ENCODE data around the gene ACOT8. TPM values are rescaled to one million over a fixed set of nuclear protein-coding genes. Genes with fewer than 3 reads are reported as not detected.

The ACOT8 gene
- polyA plus RNA-seq, 3 donors = 40.9 to 52.4 (median 44.6) TPM

DNA sequence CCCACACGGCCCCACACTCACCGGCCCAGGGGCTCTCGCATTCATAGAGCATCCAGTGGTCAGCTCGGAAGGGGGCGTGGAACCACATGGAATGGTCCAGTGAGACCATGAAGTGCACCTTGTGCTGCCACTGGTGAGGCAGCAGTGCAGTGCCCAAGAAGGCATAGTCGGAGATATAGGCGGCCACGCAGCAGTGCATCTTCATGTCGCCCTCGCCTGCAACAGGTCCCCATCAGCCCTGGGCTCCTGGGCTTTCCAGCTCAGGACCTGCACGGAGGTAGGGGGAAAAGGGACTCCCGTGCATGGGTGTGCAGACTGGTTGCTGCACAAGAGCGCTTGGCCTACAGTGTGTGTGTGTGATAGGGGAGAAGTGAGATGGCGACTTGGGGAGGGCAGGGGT lies 13.7 kb downstream of the ACOT8 start:
- Histone ChIP-seq H3K9me3 (replicated peaks in 1 of 2; ENCODE audit: control insufficient read depth in 1 of 2, insufficient read depth in 1 of 2, low read length in 2 of 2) (no peaks in the 10 kb centered on the region), H3K4me2 (replicated peaks; ENCODE audit: extremely low read depth, low read length, poor library complexity, severe bottlenecking) (no peak overlapping the region), H3K27me3 (ENCODE audit: control insufficient read depth in 2 of 2, insufficient read depth in 2 of 2, low read length in 2 of 2) (no peaks in the 10 kb centered on the region), H3K9ac (ENCODE audit: insufficient read depth, low read length, poor library complexity, severe bottlenecking) (no peak overlapping the region), H3K27ac (ENCODE audit: low read depth in 1 of 2, low read length in 2 of 2) (no peak overlapping the region), H2AFZ (ENCODE audit: insufficient read depth, low read depth, low read length, poor library complexity, severe bottlenecking) (no peak overlapping the region), H3K79me2 (ENCODE audit: insufficient read depth, low read length) (peaks cover 1% of the 10 kb centered on the region), H4K20me1 (ENCODE audit: insufficient read depth, low read length) (peaks cover 31% of the 10 kb centered on the region), H3K4me1 (ENCODE audit: control insufficient read depth in 1 of 2, insufficient read depth in 2 of 2, low read length in 2 of 2) (peaks cover 12 to 14% of the 10 kb centered on the region in 2 donors), H3K4me3 (replicated peaks in 1 of 3; ENCODE audit: low read depth in 2 of 3, low read length in 3 of 3) (no peak overlapping the region), H3K36me3 (replicated peaks in 1 of 2; ENCODE audit: control insufficient read depth in 1 of 2, insufficient read depth in 2 of 2, low read length in 2 of 2) (peaks cover 71 to 88% of the 10 kb centered on the region in 2 donors)
- Mint-ChIP-seq H3K36me3 (peaks cover 59 to 95% of the 10 kb centered on the region in 2 donors), H3K27me3 (ENCODE audit: low read depth in 3 of 3) (no peaks in the 10 kb centered on the region), H3K4me3 (no peak overlapping the region), H3K27ac (peak overlapping the region in 3 of 7 donors; percentile 27 to 75 (median 42)), H3K9me3 (no peaks in the 10 kb centered on the region), H3K4me1 (peaks cover 17% of the 10 kb centered on the region)
- TF ChIP-seq, protein P1, sequence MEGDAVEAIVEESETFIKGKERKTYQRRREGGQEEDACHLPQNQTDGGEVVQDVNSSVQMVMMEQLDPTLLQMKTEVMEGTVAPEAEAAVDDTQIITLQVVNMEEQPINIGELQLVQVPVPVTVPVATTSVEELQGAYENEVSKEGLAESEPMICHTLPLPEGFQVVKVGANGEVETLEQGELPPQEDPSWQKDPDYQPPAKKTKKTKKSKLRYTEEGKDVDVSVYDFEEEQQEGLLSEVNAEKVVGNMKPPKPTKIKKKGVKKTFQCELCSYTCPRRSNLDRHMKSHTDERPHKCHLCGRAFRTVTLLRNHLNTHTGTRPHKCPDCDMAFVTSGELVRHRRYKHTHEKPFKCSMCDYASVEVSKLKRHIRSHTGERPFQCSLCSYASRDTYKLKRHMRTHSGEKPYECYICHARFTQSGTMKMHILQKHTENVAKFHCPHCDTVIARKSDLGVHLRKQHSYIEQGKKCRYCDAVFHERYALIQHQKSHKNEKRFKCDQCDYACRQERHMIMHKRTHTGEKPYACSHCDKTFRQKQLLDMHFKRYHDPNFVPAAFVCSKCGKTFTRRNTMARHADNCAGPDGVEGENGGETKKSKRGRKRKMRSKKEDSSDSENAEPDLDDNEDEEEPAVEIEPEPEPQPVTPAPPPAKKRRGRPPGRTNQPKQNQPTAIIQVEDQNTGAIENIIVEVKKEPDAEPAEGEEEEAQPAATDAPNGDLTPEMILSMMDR (IDR thresholded peaks at IDR 0.05) = no peak
- intact Hi-C loops (cut with micrococcal nuclease) = no loop called here
- no peak for DNase-seq
- WGBS (ENCODE audit: insufficient coverage) = 97% methylated on average over 11 of the region's 14 CpGs

DNA sequence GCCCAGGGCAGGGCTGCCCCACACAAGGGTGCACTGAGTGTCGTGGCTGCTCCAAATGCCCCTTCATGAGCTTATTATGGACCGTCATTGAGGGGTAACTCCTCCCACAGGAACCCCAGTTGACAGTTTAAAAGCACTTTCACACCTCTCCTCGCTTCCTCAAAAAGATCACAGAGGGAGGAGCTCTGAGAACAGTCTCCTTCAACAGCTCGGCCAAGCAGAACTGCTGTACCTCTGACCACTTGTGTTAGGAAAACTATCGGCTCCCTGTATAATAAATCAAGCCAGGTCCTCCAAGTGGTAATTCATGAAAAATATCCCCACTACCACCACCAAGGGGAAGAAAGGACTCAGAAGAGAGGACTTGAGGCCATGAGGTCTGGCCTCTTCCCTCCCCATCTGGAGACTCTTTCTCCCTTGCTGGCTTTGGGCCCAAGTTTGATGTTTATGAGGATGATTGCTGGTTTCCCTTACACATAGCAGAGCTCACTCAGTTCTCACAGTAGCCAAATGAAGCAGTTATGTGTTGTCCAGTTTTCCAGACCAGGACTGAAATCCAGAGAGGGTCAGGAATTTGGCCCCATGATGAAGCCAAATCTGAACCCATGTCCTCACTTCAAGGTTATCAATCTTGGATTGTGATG lies 14.9 kb downstream of the ACOT8 start:
- Histone ChIP-seq H2AFZ (ENCODE audit: insufficient read depth, low read depth, low read length, poor library complexity, severe bottlenecking) (no peak overlapping the region), H3K27ac (ENCODE audit: low read depth in 1 of 2, low read length in 2 of 2) (peak overlapping the region; percentile 46 to 71), H3K4me3 (replicated peaks in 1 of 3; ENCODE audit: low read depth in 2 of 3, low read length in 3 of 3) (no peak overlapping the region), H3K27me3 (ENCODE audit: control insufficient read depth in 2 of 2, insufficient read depth in 2 of 2, low read length in 2 of 2) (no peaks in the 10 kb centered on the region), H4K20me1 (ENCODE audit: insufficient read depth, low read length) (peaks cover 32% of the 10 kb centered on the region), H3K9ac (ENCODE audit: insufficient read depth, low read length, poor library complexity, severe bottlenecking) (no peak overlapping the region), H3K9me3 (replicated peaks in 1 of 2; ENCODE audit: control insufficient read depth in 1 of 2, insufficient read depth in 1 of 2, low read length in 2 of 2) (no peaks in the 10 kb centered on the region), H3K4me2 (replicated peaks; ENCODE audit: extremely low read depth, low read length, poor library complexity, severe bottlenecking) (no peak overlapping the region), H3K79me2 (ENCODE audit: insufficient read depth, low read length) (no peaks in the 10 kb centered on the region), H3K4me1 (ENCODE audit: control insufficient read depth in 1 of 2, insufficient read depth in 2 of 2, low read length in 2 of 2) (peaks cover 12 to 14% of the 10 kb centered on the region in 2 donors), H3K36me3 (replicated peaks in 1 of 2; ENCODE audit: control insufficient read depth in 1 of 2, insufficient read depth in 2 of 2, low read length in 2 of 2) (peaks cover 62 to 90% of the 10 kb centered on the region in 2 donors)
- Mint-ChIP-seq H3K27ac (peak overlapping the region; percentile 49 to 86 (median 80)), H3K9me3 (no peaks in the 10 kb centered on the region), H3K4me3 (no peak overlapping the region), H3K27me3 (ENCODE audit: low read depth in 3 of 3) (no peaks in the 10 kb centered on the region), H3K4me1 (peaks cover 17% of the 10 kb centered on the region), H3K36me3 (peaks cover 53 to 97% of the 10 kb centered on the region in 2 donors)
- intact Hi-C loops (cut with micrococcal nuclease) = no loop called here
- peak in 2 of 3 donors; percentile 30 to 31 for DNase-seq
- WGBS (ENCODE audit: insufficient coverage) = 3% methylated on average over 3 of the region's 5 CpGs
- TF ChIP-seq, protein P1 (IDR thresholded peaks at IDR 0.05) = no peak

Measured in CD14-positive monocyte (primary cell).